Neuron (in vitro differentiated cells): Measurements from ENCODE around the gene SERPIND1.
"Not testable (repeated sequence)": the region's sequence is repeated elsewhere in the genome, so short reads cannot be mapped to it uniquely, and the experiment has no call there.

Experiments used
- H2AFZ ChIP-seq: one replicate; pipeline ENCODE4 v1.6.1; 2013; ENCODE audit warnings: low read depth, mild to moderate bottlenecking, inconsistent platforms, low read length, moderate library complexity
- H3K27me3 ChIP-seq: one replicate; pipeline ENCODE4 v1.6.1; 2013; ENCODE audit warnings: low read length; ENCODE audit not compliant: insufficient read depth
- H3K36me3 ChIP-seq: one replicate; pipeline ENCODE4 v1.6.1; 2013; ENCODE audit warnings: low read length; ENCODE audit not compliant: insufficient read depth
- H3K4me1 ChIP-seq: one replicate; pipeline ENCODE4 v1.6.1; 2013; ENCODE audit warnings: low read length; ENCODE audit not compliant: insufficient read depth
- H3K4me3 ChIP-seq: 2 replicates; pipeline ENCODE4 v1.5.1; 2013; ENCODE audit warnings: mild to moderate bottlenecking, low read length, moderate library complexity
- H3K9me3 ChIP-seq: one replicate; pipeline ENCODE4 v1.6.1; 2013; ENCODE audit warnings: low read length

The SERPIND1 gene

GRCh38 chr22:20810645-20811044 is 36.7 kb downstream of the SERPIND1 start:
- H3K9me3 ChIP-seq, result peaks cover 2% of the 10 kb centered on the region
- H3K36me3 ChIP-seq, result peaks cover 61% of the 10 kb centered on the region
- no peaks in the 10 kb centered on the region for H3K4me1 ChIP-seq
- H3K27me3 ChIP-seq, result no peaks in the 10 kb centered on the region
- H2AFZ ChIP-seq, result no peak overlapping the region
- H3K4me3 ChIP-seq, result no peak overlapping the region

- no peak overlapping the region for H3K4me3 ChIP-seq
- no peaks in the 10 kb centered on the region for H3K27me3 ChIP-seq
- H3K4me1 ChIP-seq, result no peaks in the 10 kb centered on the region
- peaks cover 2% of the 10 kb centered on the region for H3K9me3 ChIP-seq
- no peak overlapping the region for H2AFZ ChIP-seq
- peaks cover 57% of the 10 kb centered on the region for H3K36me3 ChIP-seq
These were observed 37.3 kb downstream of the SERPIND1 start for GRCh38 chr22:20811171-20811570.

- peaks cover 56% of the 10 kb centered on the region for H3K36me3 ChIP-seq
- no peak overlapping the region for H3K4me3 ChIP-seq
- no peak overlapping the region for H2AFZ ChIP-seq
- no peaks in the 10 kb centered on the region for H3K4me1 ChIP-seq
- peaks cover 2% of the 10 kb centered on the region for H3K9me3 ChIP-seq
- no peaks in the 10 kb centered on the region for H3K27me3 ChIP-seq
These were observed 38.2 kb downstream of the SERPIND1 start for GRCh38 chr22:20811971-20812660.

GRCh38 chr22:20813056-20813455 is 39.1 kb downstream of the SERPIND1 start:
- Histone ChIP-seq H3K4me1 (no peaks in the 10 kb centered on the region), H3K4me3 (no peak overlapping the region), H3K36me3 (peaks cover 51% of the 10 kb centered on the region), H3K27me3 (no peaks in the 10 kb centered on the region), H3K9me3 (peaks cover 2% of the 10 kb centered on the region), H2AFZ (no peak overlapping the region)

- no peaks in the 10 kb centered on the region for H3K27me3 ChIP-seq
- peaks cover 51% of the 10 kb centered on the region for H3K36me3 ChIP-seq
- H3K4me3 ChIP-seq, result no peak overlapping the region
- no peak overlapping the region for H2AFZ ChIP-seq
- H3K9me3 ChIP-seq, result peaks cover 2% of the 10 kb centered on the region
- no peaks in the 10 kb centered on the region for H3K4me1 ChIP-seq
These were observed 40.4 kb downstream of the SERPIND1 start for GRCh38 chr22:20814221-20814808.

- H3K4me3 ChIP-seq, result no peak overlapping the region
- H3K27me3 ChIP-seq, result no peaks in the 10 kb centered on the region
- H3K4me1 ChIP-seq, result no peaks in the 10 kb centered on the region
- no peak overlapping the region for H2AFZ ChIP-seq
- H3K36me3 ChIP-seq, result peaks cover 51% of the 10 kb centered on the region
- peaks cover 2% of the 10 kb centered on the region for H3K9me3 ChIP-seq
These were observed 41.7 kb downstream of the SERPIND1 start for GRCh38 chr22:20815477-20816050.

GRCh38 chr22:20816559-20816958 is 42.6 kb downstream of the SERPIND1 start:
- peaks cover 42% of the 10 kb centered on the region for H3K36me3 ChIP-seq
- H3K9me3 ChIP-seq, result peaks cover 2% of the 10 kb centered on the region
- no peaks in the 10 kb centered on the region for H3K27me3 ChIP-seq
- H2AFZ ChIP-seq, result no peak overlapping the region
- H3K4me3 ChIP-seq, result no peak overlapping the region
- no peaks in the 10 kb centered on the region for H3K4me1 ChIP-seq

GRCh38 chr22:20818471-20818870 is 44.6 kb downstream of the SERPIND1 start:
- Histone ChIP-seq H3K4me3 (no peak overlapping the region), H2AFZ (no peak overlapping the region), H3K4me1 (no peaks in the 10 kb centered on the region), H3K27me3 (no peaks in the 10 kb centered on the region), H3K36me3 (peaks cover 36% of the 10 kb centered on the region), H3K9me3 (no peaks in the 10 kb centered on the region)

- Histone ChIP-seq H3K9me3 (no peaks in the 10 kb centered on the region), H3K4me3 (no peak overlapping the region), H2AFZ (no peak overlapping the region), H3K36me3 (peaks cover 41% of the 10 kb centered on the region), H3K27me3 (no peaks in the 10 kb centered on the region), H3K4me1 (no peaks in the 10 kb centered on the region)
These were observed 45.6 kb downstream of the SERPIND1 start for GRCh38 chr22:20819471-20819870.

- not testable (repeated sequence) for H3K27me3 ChIP-seq, H3K4me3 ChIP-seq, H3K4me1 ChIP-seq, H3K9me3 ChIP-seq, H2AFZ ChIP-seq
- peaks cover 41% of the 10 kb centered on the region for H3K36me3 ChIP-seq
These were observed 47.9 kb downstream of the SERPIND1 start for GRCh38 chr22:20821717-20822239.

- Histone ChIP-seq H3K27me3 (no peaks in the 10 kb centered on the region), H3K36me3 (peaks cover 37% of the 10 kb centered on the region), H3K4me1 (no peaks in the 10 kb centered on the region), H2AFZ (no peak overlapping the region), H3K9me3 (no peaks in the 10 kb centered on the region), H3K4me3 (no peak overlapping the region)
These were observed 48.3 kb downstream of the SERPIND1 start for GRCh38 chr22:20822240-20822639.

GRCh38 chr22:20823264-20823663 is 49.4 kb downstream of the SERPIND1 start:
- no peaks in the 10 kb centered on the region for H3K9me3 ChIP-seq
- H3K4me1 ChIP-seq, result no peaks in the 10 kb centered on the region
- no peak overlapping the region for H2AFZ ChIP-seq
- peaks cover 37% of the 10 kb centered on the region for H3K36me3 ChIP-seq
- no peak overlapping the region for H3K4me3 ChIP-seq
- H3K27me3 ChIP-seq, result no peaks in the 10 kb centered on the region

- not testable (repeated sequence) for H3K9me3 ChIP-seq, H2AFZ ChIP-seq, H3K27me3 ChIP-seq, H3K4me1 ChIP-seq, H3K4me3 ChIP-seq
- H3K36me3 ChIP-seq, result peaks cover 33% of the 10 kb centered on the region
These were observed 51.3 kb downstream of the SERPIND1 start for GRCh38 chr22:20825216-20825615.
